Osteoblast (primary cell): ENCODE data around the gene KRT6B. TPM values are rescaled to one million over a fixed set of nuclear protein-coding genes. Genes with fewer than 3 reads are reported as not detected.

Experiments
- DNase-seq: peaks from one replicate; pipeline ENCODE4 v3.0.0; 2011; ENCODE audit warnings: low spot score, mixed read lengths; ENCODE audit not compliant: insufficient read length; ENCODE audit errors: missing footprints
- H2AFZ ChIP-seq: 2 replicates; pipeline ENCODE4 v1.6.0; 2011; ENCODE audit warnings: mild to moderate bottlenecking, low read length
- H3K27ac ChIP-seq: 2 replicates; pipeline ENCODE4 v1.5.1; 2011; ENCODE audit warnings: mild to moderate bottlenecking, low read depth, low read length, moderate library complexity
- H3K27me3 ChIP-seq: 2 replicates; pipeline ENCODE4 v1.6.0; 2012; ENCODE audit warnings: mild to moderate bottlenecking, control low read depth, inconsistent platforms, low read length, moderate library complexity; ENCODE audit not compliant: insufficient read depth
- H3K36me3 ChIP-seq: 2 replicates; pipeline ENCODE4 v1.5.1; 2011; ENCODE audit warnings: mild to moderate bottlenecking, low read length, control low read depth, moderate library complexity; ENCODE audit not compliant: insufficient read depth
- H3K4me1 ChIP-seq: 2 replicates; pipeline ENCODE4 v1.5.1; 2011; ENCODE audit warnings: mild to moderate bottlenecking, low read length, control low read depth, moderate library complexity; ENCODE audit not compliant: insufficient read depth
- H3K4me2 ChIP-seq: 2 replicates; pipeline ENCODE4 v1.6.0; 2011; ENCODE audit warnings: mild to moderate bottlenecking, low read length; ENCODE audit not compliant: insufficient read depth
- H3K4me3 ChIP-seq: fragments of 200-600 bp; sonication (generic); 3 replicates; pipeline ENCODE4 v1.5.1; 2012; ENCODE audit warnings: mild to moderate bottlenecking, low read length, inconsistent platforms; ENCODE audit not compliant: insufficient read depth
- H3K79me2 ChIP-seq: 2 replicates; pipeline ENCODE4 v1.6.0; 2012; ENCODE audit warnings: mild to moderate bottlenecking, low read length, control low read depth, inconsistent platforms; ENCODE audit not compliant: insufficient read depth
- H3K9me3 ChIP-seq: 2 replicates; pipeline ENCODE4 v1.5.1; 2011; ENCODE audit warnings: low read depth, low read length, control low read depth
- H4K20me1 ChIP-seq: 2 replicates; pipeline ENCODE4 v1.6.0; 2012; ENCODE audit warnings: mild to moderate bottlenecking, low read length, control low read depth; ENCODE audit not compliant: insufficient read depth
- CTCF ChIP-seq: IDR thresholded peaks from 2 replicates; pipeline ENCODE4 v1.5.1; 2011; ENCODE audit warnings: mild to moderate bottlenecking, low read depth, low read length, moderate library complexity; ENCODE audit errors: extremely low read depth
- total RNA-seq: library from RNA; depleted of rRNA; stranded (reverse); fragments of >200 nt; gene quantifications from 2 replicates; pipeline ENCODE4 v1.2.3, GENCODE V29; 2012

Gene KRT6B
- total RNA-seq, 1 donor, result not detected

GRCh38 chr12:52480073-52480472 lies 28.1 kb upstream of the KRT6B start:
- TF ChIP-seq CTCF, result no peak
- H3K27ac ChIP-seq, result no peak overlapping the region
- no peak overlapping the region for H3K4me2 ChIP-seq
- no peaks in the 10 kb centered on the region for H3K4me1 ChIP-seq
- no peaks in the 10 kb centered on the region for H3K79me2 ChIP-seq
- H3K9me3 ChIP-seq, result no peaks in the 10 kb centered on the region
- H3K4me3 ChIP-seq, result no peak overlapping the region
- no peak overlapping the region for H2AFZ ChIP-seq
- H3K36me3 ChIP-seq, result no peaks in the 10 kb centered on the region
- H3K27me3 ChIP-seq, result peaks cover 30% of the 10 kb centered on the region
- H4K20me1 ChIP-seq, result no peaks in the 10 kb centered on the region
- DNase-seq, result no peak

- TF ChIP-seq CTCF, result no peak
- Histone ChIP-seq H3K27ac (no peak overlapping the region), H4K20me1 (no peaks in the 10 kb centered on the region), H3K79me2 (no peaks in the 10 kb centered on the region), H3K4me2 (no peak overlapping the region), H3K27me3 (peaks cover 23% of the 10 kb centered on the region), H3K4me1 (no peaks in the 10 kb centered on the region), H2AFZ (no peak overlapping the region), H3K4me3 (no peak overlapping the region), H3K36me3 (no peaks in the 10 kb centered on the region), H3K9me3 (no peaks in the 10 kb centered on the region)
- DNase-seq, result no peak
Observed at GRCh38 chr12:52477651-52478050, 25.7 kb upstream of the KRT6B start.

- TF ChIP-seq CTCF, result no peak
- Histone ChIP-seq H3K27ac (no peak overlapping the region), H3K4me1 (no peaks in the 10 kb centered on the region), H4K20me1 (no peaks in the 10 kb centered on the region), H3K79me2 (no peaks in the 10 kb centered on the region), H3K36me3 (no peaks in the 10 kb centered on the region), H3K9me3 (no peaks in the 10 kb centered on the region), H3K4me3 (no peak overlapping the region), H3K27me3 (peaks cover 4% of the 10 kb centered on the region), H2AFZ (no peak overlapping the region), H3K4me2 (no peak overlapping the region)
- no peak for DNase-seq
Observed at GRCh38 chr12:52474212-52474611, 22.3 kb upstream of the KRT6B start.

- Histone ChIP-seq H2AFZ (no peak within 1 kb of the TSS), H3K27ac (no peak within 1 kb of the TSS), H3K4me2 (no peak within 1 kb of the TSS), H4K20me1 (no peaks in the 10 kb centered on the region), H3K79me2 (no peaks in the 10 kb centered on the region), H3K27me3 (peaks cover 4% of the 10 kb centered on the region), H3K9me3 (no peaks in the 10 kb centered on the region), H3K36me3 (no peaks in the 10 kb centered on the region), H3K4me3 (no peak within 1 kb of the TSS), H3K4me1 (no peaks in the 10 kb centered on the region)
- TF ChIP-seq CTCF, result no peak
- no peak for DNase-seq
Observed at GRCh38 chr12:52473768-52474167, 21.8 kb upstream of the KRT6B start, which contains the start of gene KRT6C. TSS of gene KRT6C (minus strand) at chr12:52473805. CDS start at chr12:52473737, 68 bp downstream.
